HG03045 (cell line): Measurements from ENCODE around the gene LGALS16.
"Not testable (repeated sequence)": the region's sequence is repeated elsewhere in the genome, so short reads cannot be mapped to it uniquely, and the experiment has no call there.

Experiments
- ATAC-seq: cut with Tn5 transposase; IDR thresholded peaks from one replicate; pipeline ENCODE4 v1.9.1; 2021; ENCODE audit warnings: mild to moderate bottlenecking, moderate library complexity; ENCODE audit not compliant: unreplicated experiment

Gene LGALS16

GRCh38 chr19:39655613-39656012, at the start of gene LGALS16:
LGALS16 (plus strand) TSS chr19:39655913; CDS start chr19:39655962, 49 bp downstream.
- no peak for ATAC-seq

- ATAC-seq, result no peak
Measured at GRCh38 chr19:39607021-39607420, 48.7 kb upstream of the LGALS16 start.

GRCh38 chr19:39607561-39607960, 48.2 kb upstream of the LGALS16 start:
- no peak for ATAC-seq

- no peak for ATAC-seq
Measured at GRCh38 chr19:39613597-39613996, 42.1 kb upstream of the LGALS16 start.

GRCh38 chr19:39617745-39618144, 38.0 kb upstream of the LGALS16 start:
- no peak for ATAC-seq

- no peak for ATAC-seq
Measured at GRCh38 chr19:39623946-39624345, 31.8 kb upstream of the LGALS16 start.

- ATAC-seq, result not testable (repeated sequence)
Measured at GRCh38 chr19:39627631-39628030, 28.1 kb upstream of the LGALS16 start.

- ATAC-seq, result no peak
Measured at GRCh38 chr19:39631178-39631577, 24.5 kb upstream of the LGALS16 start.

- ATAC-seq, result no peak
Measured at GRCh38 chr19:39631626-39632025, 24.1 kb upstream of the LGALS16 start.

GRCh38 chr19:39637891-39638290, 17.8 kb upstream of the LGALS16 start:
- no peak for ATAC-seq

GRCh38 chr19:39641773-39642172, 13.9 kb upstream of the LGALS16 start:
- no peak for ATAC-seq

- ATAC-seq, result no peak
Measured at GRCh38 chr19:39643591-39643990, 12.1 kb upstream of the LGALS16 start.

- no peak for ATAC-seq
Measured at GRCh38 chr19:39645800-39646411, 9.8 kb upstream of the LGALS16 start.

- no peak for ATAC-seq
Measured at GRCh38 chr19:39647918-39648317, 7.8 kb upstream of the LGALS16 start.

- no peak for ATAC-seq
Measured at GRCh38 chr19:39659791-39660190, 4.1 kb downstream of the LGALS16 start.

GRCh38 chr19:39660661-39661060, 4.9 kb downstream of the LGALS16 start:
- ATAC-seq, result no peak

- ATAC-seq, result no peak
Measured at GRCh38 chr19:39661565-39661964, 5.9 kb downstream of the LGALS16 start.

GRCh38 chr19:39669860-39670259, 14.1 kb downstream of the LGALS16 start:
- not testable (repeated sequence) for ATAC-seq

- ATAC-seq, result no peak
Measured at GRCh38 chr19:39670998-39671397, 15.3 kb downstream of the LGALS16 start.

- no peak for ATAC-seq
Measured at GRCh38 chr19:39671739-39672363, 16.1 kb downstream of the LGALS16 start.

GRCh38 chr19:39672473-39672872, 16.8 kb downstream of the LGALS16 start:
- ATAC-seq, result no peak

- not testable (repeated sequence) for ATAC-seq
Measured at GRCh38 chr19:39673862-39674261, 18.1 kb downstream of the LGALS16 start.

GRCh38 chr19:39676004-39676403, 20.3 kb downstream of the LGALS16 start:
- ATAC-seq, result no peak
